Adrenal gland (tissue), 12 donors: ENCODE results near the gene CYB5R4. TPM values are rescaled to one million over a fixed set of nuclear protein-coding genes. Genes with fewer than 3 reads are reported as not detected.

Source experiments
- DNase-seq, 7 donors: peaks; one replicate each; pipeline ENCODE4 v3.0.0-alpha.2; 2019 to 2020
- H3K27ac ChIP-seq, 5 donors: fragments of 200-600 bp; sonication (generic) in 4 of 5; 1 replicate in 3 of 5; 2 replicates in 2 of 5; pipeline versions ENCODE4 v1.5.1 to v1.8.0; 2016 to 2020; ENCODE audit warnings: mild to moderate bottlenecking in 1 of 5
- H3K27me3 ChIP-seq: fragments of 200-600 bp; 2 replicates; pipeline ENCODE4 v1.8.0; 2021
- H3K36me3 ChIP-seq, 2 donors: fragments of 200-600 bp; replicated peaks in 1 of 2; 1 replicate in 1 of 2; 2 replicates in 1 of 2; pipeline versions ENCODE4 v1.5.1 to v1.8.0; 2018 to 2022
- H3K4me1 ChIP-seq, 2 donors: fragments of 200-600 bp; replicated peaks in 1 of 2; 1 replicate in 1 of 2; 2 replicates in 1 of 2; pipeline versions ENCODE4 v1.5.1 to v1.8.0; 2018 to 2021
- H3K4me3 ChIP-seq, 4 donors: fragments of 200-600 bp; sonication (generic) in 3 of 4; one replicate each; pipeline ENCODE4 v1.5.1; 2016 to 2018
- H3K9me3 ChIP-seq, 3 donors: fragments of 200-600 bp; sonication (generic) in 1 of 3; replicated peaks in 1 of 3; 1 replicate in 2 of 3; 2 replicates in 1 of 3; pipeline versions ENCODE4 v1.5.1 to v1.8.0; 2016 to 2021
- POLR2A ChIP-seq, 2 donors: fragments of 450-650 bp; IDR thresholded peaks; one replicate each; pipeline ENCODE4 v1.6.1; 2017; ENCODE audit warnings: antibody characterized with exemption in 2 of 2, mild to moderate bottlenecking in 2 of 2, moderate library complexity in 1 of 2
- WGBS, 4 donors: extraction: QIAGEN DNeasy Blood & Tissue Kit in 2 of 4; methylation state at CpG; one replicate each; pipeline versions ENCODE4 v1.1.5 to v1.1.7; 2013 to 2017; 5-methylcytosine and 5-hydroxymethylcytosine counted together
- intact Hi-C, 2 donors: fragments of 100-400 bp; cut with DNase I; formaldehyde crosslinking; loops; one replicate each; pipeline versions ENCODE4 v1.14.1 to v1.15.0; 2022 to 2023
- polyA plus RNA-seq, 3 donors: library from polyadenylated mRNA; stranded (reverse); fragments of 200-250 nt in 2 of 3; fragments of 350-450 nt in 1 of 3; fragmentation: Illumina TruSeq in 1 of 3; extraction: RNeasy Lipid Tissue Mini Kit (QIAGEN cat#74804) in 1 of 3; gene quantifications; one replicate each; pipeline ENCODE4 v1.2.3, GENCODE V29; 2013 to 2014
- total RNA-seq, 9 donors: library from RNA; depleted of rRNA in 4 of 9; stranded (reverse); fragments of >200 nt in 4 of 9; fragments of 120-200 nt in 1 of 9; fragmentation: NEBNext Ultra II Directional in 1 of 9; extraction: Animal tissue kit (Norgen Biotek cat#: 25700) in 1 of 9; gene quantifications; one replicate each; pipeline versions ENCODE4 v1.1.0 to v1.2.4, GENCODE V29; 2013 to 2023
- TF ChIP-seq, protein P1 (sequence below), 6 experiments: fragments of 450-650 bp in 4 of 6; fragments of 200-600 bp in 2 of 6; sonication (generic) in 1 of 6; IDR thresholded peaks; 1 replicate in 5 of 6; 2 replicates in 1 of 6; pipeline versions ENCODE4 v1.5.1 to v1.8.0; 2016 to 2021; ENCODE audit warnings: antibody characterized with exemption in 6 of 6, mild to moderate bottlenecking in 2 of 6, moderate library complexity in 1 of 6
- donor health status: healthy with polysubstance abuse.
- donor health status: Bipolar disorder and iron deficiency.
- donor health status: DM: yes; HTN: yes; CAD: no.
- donor health status: DM: no; HTN: no; CAD: no.
- donor health status: DM: no; HTN: no; CAD: no.
- donor health status: DM: yes; HTN: yes; CAD: no.

The CYB5R4 gene
- total and polyA plus RNA-seq, 12 donors = 1.3 to 22.0 (median 11.0) TPM

DNA sequence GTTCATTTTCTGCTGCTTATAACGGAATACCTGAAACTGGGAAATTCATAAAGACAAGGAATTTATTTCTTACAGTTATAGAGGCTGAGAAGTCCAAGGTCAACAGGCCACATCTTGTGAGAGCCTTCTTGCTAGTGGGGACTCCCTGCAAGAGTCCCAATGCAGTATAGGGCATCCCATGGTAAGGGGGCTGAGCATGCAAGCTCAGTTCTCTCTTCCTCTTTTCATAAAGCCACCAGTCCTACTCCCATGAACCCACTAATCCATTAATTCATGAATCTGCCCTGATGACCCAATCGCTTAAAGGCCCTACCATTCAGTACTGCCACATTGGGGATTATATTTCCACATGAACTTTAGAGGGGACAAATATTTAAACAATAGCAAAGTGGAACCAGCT lies 26.5 kb downstream of the CYB5R4 start:
- Histone ChIP-seq H3K4me3 (no peak overlapping the region), H3K36me3 (no peaks in the 10 kb centered on the region), H3K9me3 (no peaks in the 10 kb centered on the region), H3K27me3 (no peaks in the 10 kb centered on the region), H3K4me1 (peaks cover 0 to 3% of the 10 kb centered on the region in 2 donors), H3K27ac (no peak overlapping the region)
- 94 to 100% (median 95%) methylated on average over 2 of the region's 2 CpGs for WGBS, 4 donors
- intact Hi-C loops = loop anchor here in 1 of 2 donors (10.0 kb wide), 1 partner anchor 339 kb away; the partner anchor contains the start of gene CEP162
- no peak for TF ChIP-seq POLR2A (IDR thresholded peaks at IDR 0.05)
- TF ChIP-seq, protein P1, sequence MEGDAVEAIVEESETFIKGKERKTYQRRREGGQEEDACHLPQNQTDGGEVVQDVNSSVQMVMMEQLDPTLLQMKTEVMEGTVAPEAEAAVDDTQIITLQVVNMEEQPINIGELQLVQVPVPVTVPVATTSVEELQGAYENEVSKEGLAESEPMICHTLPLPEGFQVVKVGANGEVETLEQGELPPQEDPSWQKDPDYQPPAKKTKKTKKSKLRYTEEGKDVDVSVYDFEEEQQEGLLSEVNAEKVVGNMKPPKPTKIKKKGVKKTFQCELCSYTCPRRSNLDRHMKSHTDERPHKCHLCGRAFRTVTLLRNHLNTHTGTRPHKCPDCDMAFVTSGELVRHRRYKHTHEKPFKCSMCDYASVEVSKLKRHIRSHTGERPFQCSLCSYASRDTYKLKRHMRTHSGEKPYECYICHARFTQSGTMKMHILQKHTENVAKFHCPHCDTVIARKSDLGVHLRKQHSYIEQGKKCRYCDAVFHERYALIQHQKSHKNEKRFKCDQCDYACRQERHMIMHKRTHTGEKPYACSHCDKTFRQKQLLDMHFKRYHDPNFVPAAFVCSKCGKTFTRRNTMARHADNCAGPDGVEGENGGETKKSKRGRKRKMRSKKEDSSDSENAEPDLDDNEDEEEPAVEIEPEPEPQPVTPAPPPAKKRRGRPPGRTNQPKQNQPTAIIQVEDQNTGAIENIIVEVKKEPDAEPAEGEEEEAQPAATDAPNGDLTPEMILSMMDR (IDR thresholded peaks at IDR 0.05) = no peak
- DNase-seq = no peak

DNA sequence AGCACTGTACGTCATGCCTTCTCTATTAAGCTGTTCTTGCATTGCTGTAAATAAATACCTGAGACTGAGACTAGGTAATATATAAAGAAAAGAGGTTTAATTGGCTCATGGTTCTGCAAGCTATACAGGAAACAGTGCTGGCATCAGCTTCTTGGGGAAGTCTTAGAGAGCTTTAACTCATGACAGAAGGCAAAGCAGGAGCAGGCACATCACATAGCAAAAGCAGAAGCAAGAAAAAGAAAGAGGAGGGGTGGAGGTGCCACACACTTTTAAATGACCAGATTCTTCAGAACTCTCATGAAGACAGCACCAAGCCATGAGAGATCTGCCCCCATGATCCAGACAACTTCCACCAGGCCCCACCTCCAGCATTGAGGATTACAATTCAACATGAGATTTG lies 30.1 kb downstream of the CYB5R4 start:
- H3K9me3 ChIP-seq = no peaks in the 10 kb centered on the region
- no peak for DNase-seq
- intact Hi-C loops = loop anchor here in 1 of 2 donors (10.0 kb wide), 1 partner anchor 335 kb away; the partner anchor contains the start of gene CEP162
- H3K27me3 ChIP-seq = no peaks in the 10 kb centered on the region
- H3K4me1 ChIP-seq = peaks cover 0 to 7% of the 10 kb centered on the region in 2 donors
- H3K27ac ChIP-seq = no peak overlapping the region
- WGBS, 4 donors = 97 to 100% (median 100%) methylated on average over 1 of the region's 1 CpG
- no peak overlapping the region for H3K4me3 ChIP-seq
- no peak for TF ChIP-seq POLR2A (IDR thresholded peaks at IDR 0.05)
- TF ChIP-seq, protein P1 (IDR thresholded peaks at IDR 0.05) = no peak
- H3K36me3 ChIP-seq = no peaks in the 10 kb centered on the region

DNA sequence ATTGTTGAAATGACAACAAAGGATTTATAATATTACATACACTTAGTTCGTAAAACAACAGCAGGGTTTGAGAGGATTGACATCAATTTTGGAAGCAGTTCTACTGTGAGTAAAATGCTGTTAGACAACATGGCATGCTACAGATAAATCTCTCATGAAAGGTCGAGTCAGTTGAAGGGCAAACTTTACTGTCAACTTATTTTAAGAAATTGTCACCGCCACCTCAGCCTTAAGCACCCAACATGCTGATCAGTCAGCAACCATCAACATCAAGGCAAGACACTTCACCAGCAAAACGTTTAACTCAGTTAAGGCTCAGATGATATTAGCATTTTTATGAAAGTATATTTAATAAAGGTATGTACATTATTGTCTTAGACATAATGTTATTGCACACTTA lies 31.0 kb downstream of the CYB5R4 start:
- TF ChIP-seq, protein P1 (IDR thresholded peaks at IDR 0.05) = no peak
- TF ChIP-seq POLR2A (IDR thresholded peaks at IDR 0.05) = no peak
- no peak for DNase-seq
- peaks cover 0 to 5% of the 10 kb centered on the region in 2 donors for H3K4me1 ChIP-seq
- H3K9me3 ChIP-seq = no peaks in the 10 kb centered on the region
- no peaks in the 10 kb centered on the region for H3K27me3 ChIP-seq
- intact Hi-C loops = no loop called here
- H3K4me3 ChIP-seq = no peak overlapping the region
- no peaks in the 10 kb centered on the region for H3K36me3 ChIP-seq
- 72 to 76% (median 74%) methylated on average over 4 of the region's 4 CpGs for WGBS, 4 donors
- no peak overlapping the region for H3K27ac ChIP-seq

DNA sequence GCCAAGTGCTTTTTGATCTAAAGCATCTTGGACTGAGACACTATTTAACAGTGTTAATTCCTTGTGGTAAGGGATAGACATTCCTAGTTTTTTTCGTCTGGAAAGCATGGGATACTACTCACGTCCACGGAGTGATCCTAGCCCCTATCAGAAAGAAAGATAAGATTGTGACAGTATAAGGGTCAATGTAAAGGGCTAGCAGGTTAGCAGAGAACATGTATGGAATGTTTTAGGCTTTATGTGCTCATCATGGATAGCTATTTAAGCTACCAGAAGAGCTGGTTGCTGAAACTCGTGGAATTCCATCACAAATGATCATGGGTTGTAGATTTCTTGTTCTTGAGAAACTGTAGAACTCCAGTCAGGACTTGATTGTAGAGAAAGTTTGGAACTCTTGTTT lies 32.1 kb downstream of the CYB5R4 start:
- no peak overlapping the region for H3K27ac ChIP-seq
- intact Hi-C loops = no loop called here
- no peak for DNase-seq
- peaks cover 0 to 5% of the 10 kb centered on the region in 2 donors for H3K4me1 ChIP-seq
- H3K36me3 ChIP-seq = no peaks in the 10 kb centered on the region
- no peak overlapping the region for H3K4me3 ChIP-seq
- no peaks in the 10 kb centered on the region for H3K27me3 ChIP-seq
- WGBS, 4 donors = 92 to 96% (median 93%) methylated on average over 4 of the region's 4 CpGs
- no peaks in the 10 kb centered on the region for H3K9me3 ChIP-seq
- TF ChIP-seq, protein P1 (IDR thresholded peaks at IDR 0.05) = no peak
- TF ChIP-seq POLR2A (IDR thresholded peaks at IDR 0.05) = no peak
